ENCODE results near the gene LSP1. TPM values are rescaled to one million over a fixed set of nuclear protein-coding genes. Genes with fewer than 3 reads are reported as not detected.

The LSP1 gene
- total and polyA plus RNA-seq, 2 of the 13 experiments (the other 11 are each of a cell fraction or from before 2014, with no cell fraction given): 0.59 to 1.00 TPM

- peak; percentile 71 for TF ChIP-seq GATAD2A (CRISPR knock-in tag; IDR thresholded peaks at IDR 0.05)
- no peak for TF ChIP-seq CBX5 (CRISPR knock-in tag; IDR thresholded peaks at IDR 0.05; ENCODE audit: borderline replicate concordance)
- no peak for TF ChIP-seq HNF4A (CRISPR knock-in tag; IDR thresholded peaks at IDR 0.05)
- no peak for TF ChIP-seq SP1 (IDR thresholded peaks at IDR 0.05)
- TF ChIP-seq SP1 (CRISPR knock-in tag; IDR thresholded peaks at IDR 0.05): no peak
- no peak for TF ChIP-seq FOXA3 (CRISPR knock-in tag; IDR thresholded peaks at IDR 0.05)
- TF ChIP-seq ZNF652 (CRISPR knock-in tag; IDR thresholded peaks at IDR 0.05; ENCODE audit: borderline replicate concordance, low read depth): no peak
- peak; percentile 26; the same call in 1 of the 2 replicates for TF ChIP-seq ZBTB38 (CRISPR knock-in tag; IDR thresholded peaks at IDR 0.05)
- no peak for TF ChIP-seq ZGPAT (CRISPR knock-in tag; IDR thresholded peaks at IDR 0.05)
- TF ChIP-seq MXD1 (CRISPR knock-in tag; IDR thresholded peaks at IDR 0.05): peak; percentile 57; the same call in 1 of the 2 replicates
- TF ChIP-seq ZNF496 (CRISPR knock-in tag; IDR thresholded peaks at IDR 0.05; ENCODE audit: insufficient replicate concordance): no peak
- TF ChIP-seq ZC3H13 (CRISPR knock-in tag; IDR thresholded peaks at IDR 0.05): 0 out of 2 replicates have a peak, but pooled peaks have one; percentile 52
- TF ChIP-seq GMEB2 (CRISPR knock-in tag; IDR thresholded peaks at IDR 0.05; ENCODE audit: low read depth): no peak
- TF ChIP-seq ZNF101 (CRISPR knock-in tag; IDR thresholded peaks at IDR 0.05; ENCODE audit: borderline replicate concordance, low read depth): no peak
- peak; percentile 32; the same call in 1 of the 2 replicates for TF ChIP-seq PAXIP1 (CRISPR knock-in tag; conservative IDR thresholded peaks at IDR 0.05)
- TF ChIP-seq ZNF629 (CRISPR knock-in tag; conservative IDR thresholded peaks at IDR 0.05): peak; percentile 41; the same call in 1 of the 2 replicates
- TF ChIP-seq FOXA1 (IDR thresholded peaks at IDR 0.05): no peak
- no peak for TF ChIP-seq FOXA1 (CRISPR knock-in tag; IDR thresholded peaks at IDR 0.05)
- 0 out of 2 replicates have a peak, but pooled peaks have one; percentile 23 for TF ChIP-seq CSRNP1 (CRISPR knock-in tag; IDR thresholded peaks at IDR 0.05)
- TF ChIP-seq ETS1 (CRISPR knock-in tag; IDR thresholded peaks at IDR 0.05): no peak
- no peak for TF ChIP-seq SMAD1 (CRISPR knock-in tag; IDR thresholded peaks at IDR 0.05; ENCODE audit: borderline replicate concordance, low read depth)
Measured at GRCh38 chr11:1827095-1827813, 25.6 kb upstream of the LSP1 start (continued).

Measured in HepG2 (cell line).